ENCODE data around the gene GPBP1.
A peak's percentile ranks its signal among the peaks of the same experiment; 100 is the strongest.
"Not testable (repeated sequence)": the region's sequence is repeated elsewhere in the genome, so short reads cannot be mapped to it uniquely, and the experiment has no call there.

Gene GPBP1

DNA sequence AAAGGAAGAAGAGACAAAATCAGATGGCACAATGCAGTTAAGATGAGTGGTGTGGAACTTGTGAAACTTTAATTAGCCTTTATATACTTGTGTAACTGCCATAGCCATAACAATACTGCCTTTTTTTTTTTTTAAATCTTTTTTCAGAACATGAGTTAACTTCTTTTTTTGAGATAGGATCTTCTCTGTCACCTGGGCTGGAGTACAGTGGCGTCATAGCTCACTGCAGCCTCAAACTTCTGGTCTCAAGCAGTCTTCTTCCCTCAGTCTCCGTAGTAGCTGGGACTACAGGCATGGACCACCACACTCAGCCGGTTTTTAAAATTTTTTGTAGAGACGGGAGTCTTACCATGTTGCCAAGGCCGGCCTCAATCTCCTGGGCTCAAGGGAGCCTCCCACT is 37.2 kb downstream of the GPBP1 start:
- DNase-seq: no peak

DNA sequence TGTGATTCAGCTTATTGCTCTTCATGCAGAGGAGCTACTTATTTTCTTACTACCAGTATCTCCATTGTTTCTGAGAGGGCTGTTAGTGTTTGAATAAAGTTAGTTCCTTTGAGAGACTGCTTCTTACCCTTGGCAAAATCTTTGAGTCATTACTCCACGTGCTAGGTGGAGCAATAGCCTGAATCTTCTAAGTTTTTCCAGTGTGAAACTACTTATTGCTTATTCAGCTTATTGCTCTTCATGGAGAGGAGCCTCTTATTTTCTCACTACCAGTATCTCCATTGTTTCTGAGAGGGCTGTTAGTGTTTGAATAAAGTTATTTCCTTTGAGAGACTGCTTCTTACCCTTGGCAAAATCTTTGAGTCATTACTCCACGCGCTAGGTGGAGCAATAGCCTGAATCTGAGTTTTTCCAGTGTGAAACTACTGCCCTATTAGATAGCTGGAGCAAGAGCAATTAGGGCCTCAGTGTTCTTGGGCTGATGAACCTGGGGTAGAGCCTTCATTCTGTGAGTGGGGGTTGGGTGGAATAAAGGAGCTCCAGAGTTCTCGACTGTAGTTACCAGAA is 41.9 kb downstream of the GPBP1 start:
- peak; percentile 32 for DNase-seq

DNA sequence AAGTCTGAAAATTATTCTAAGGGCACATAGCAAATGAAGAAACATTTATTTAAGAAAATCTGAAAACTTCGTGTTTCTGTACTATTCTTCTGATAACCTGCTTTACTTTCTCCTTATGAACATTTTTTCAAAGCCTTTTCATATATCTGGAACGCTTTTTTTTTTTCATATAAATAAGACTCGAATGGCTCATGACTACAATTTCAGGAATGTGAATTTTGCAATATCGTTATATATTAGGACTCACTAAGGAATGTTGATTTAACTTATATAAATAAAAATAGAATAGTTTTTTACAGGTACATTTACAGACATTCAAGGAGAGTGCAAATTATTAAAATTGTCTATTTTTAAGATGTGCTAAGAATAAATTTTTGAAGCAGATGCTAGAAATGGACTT is 42.9 kb downstream of the GPBP1 start:
- peak; percentile 80 for DNase-seq

DNA sequence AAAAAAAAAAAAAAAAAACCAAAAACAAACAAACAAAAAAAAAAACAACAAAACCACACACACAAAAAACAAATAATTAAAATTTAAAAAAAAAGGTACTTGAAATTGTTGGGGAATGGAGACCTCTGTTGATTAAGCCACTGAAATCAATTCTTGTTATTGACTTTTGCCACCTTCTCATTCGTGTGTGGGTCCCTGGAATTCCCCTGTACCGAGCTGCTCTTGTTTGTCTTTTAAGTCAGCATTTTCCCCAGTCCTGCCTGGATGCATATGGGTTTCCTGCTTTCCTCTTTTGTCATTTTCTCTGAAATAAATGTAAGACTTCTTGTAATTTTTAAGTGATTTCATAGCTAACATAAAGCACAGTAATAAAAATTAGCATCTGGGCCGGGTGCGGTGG is 45.5 kb downstream of the GPBP1 start:
- no peak for DNase-seq

DNA sequence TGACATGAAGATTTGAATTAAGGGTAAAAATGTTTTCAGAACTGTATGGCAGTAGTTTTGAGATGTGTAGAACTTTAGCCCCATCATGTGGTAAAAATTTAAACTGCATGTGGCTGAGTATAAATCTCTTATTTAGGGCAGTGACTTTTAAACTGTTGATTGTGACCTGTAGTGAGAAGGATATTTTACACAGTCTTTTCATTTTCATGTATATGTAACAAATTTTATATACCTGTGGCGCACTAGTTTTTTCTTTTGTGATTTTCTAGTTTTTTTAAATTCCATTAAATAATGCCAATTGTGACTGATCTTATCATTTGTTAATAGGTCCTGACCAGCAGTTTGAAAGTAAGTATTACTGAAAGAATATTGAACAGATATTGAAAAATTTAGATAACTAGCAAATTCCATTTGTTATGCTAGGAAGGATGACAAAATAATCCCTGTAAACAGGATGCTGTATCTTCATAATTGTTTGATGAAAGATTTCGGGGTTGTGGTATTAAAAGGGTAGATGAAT is 47.2 kb downstream of the GPBP1 start:
- peak; percentile 70 for DNase-seq

DNA sequence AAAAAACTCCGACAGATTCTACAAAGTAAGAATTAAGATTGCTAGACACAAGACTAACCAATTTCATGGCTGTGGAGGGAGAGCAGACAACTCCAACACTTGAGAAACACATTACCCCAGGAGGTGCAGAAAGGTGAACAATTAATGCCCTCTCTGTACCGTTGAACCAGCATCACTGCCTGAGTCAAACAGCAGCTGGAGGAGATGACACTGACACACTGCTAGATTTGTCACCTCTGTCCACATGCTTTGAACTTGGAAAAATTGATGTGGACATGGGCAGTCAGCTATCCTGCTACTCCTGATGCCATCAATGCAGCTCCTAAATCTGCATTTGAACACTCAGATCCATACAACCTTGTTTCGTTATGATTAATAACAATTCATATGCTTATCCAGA is 51.7 kb downstream of the GPBP1 start:
- no peak for DNase-seq

DNA sequence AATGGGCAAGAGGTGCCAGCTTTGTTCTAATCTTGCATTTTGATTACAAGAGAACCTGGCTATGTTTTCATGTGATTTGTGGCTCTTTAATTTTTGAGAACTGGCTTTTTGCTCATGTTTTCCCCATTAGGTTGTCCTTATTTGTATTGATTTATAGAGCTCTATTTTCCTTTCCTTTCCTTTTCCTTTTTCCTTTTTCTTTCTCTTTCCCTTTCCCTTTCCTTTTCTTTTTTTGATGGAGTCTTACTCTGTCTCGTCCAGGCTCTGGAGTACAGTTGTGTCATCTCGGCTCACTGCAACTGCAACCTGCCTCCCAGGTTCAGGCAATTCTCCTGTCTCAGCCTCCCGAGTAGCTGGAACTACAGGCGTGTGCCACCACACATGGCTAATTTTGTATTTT is 55.5 kb downstream of the GPBP1 start:
- DNase-seq: no peak

DNA sequence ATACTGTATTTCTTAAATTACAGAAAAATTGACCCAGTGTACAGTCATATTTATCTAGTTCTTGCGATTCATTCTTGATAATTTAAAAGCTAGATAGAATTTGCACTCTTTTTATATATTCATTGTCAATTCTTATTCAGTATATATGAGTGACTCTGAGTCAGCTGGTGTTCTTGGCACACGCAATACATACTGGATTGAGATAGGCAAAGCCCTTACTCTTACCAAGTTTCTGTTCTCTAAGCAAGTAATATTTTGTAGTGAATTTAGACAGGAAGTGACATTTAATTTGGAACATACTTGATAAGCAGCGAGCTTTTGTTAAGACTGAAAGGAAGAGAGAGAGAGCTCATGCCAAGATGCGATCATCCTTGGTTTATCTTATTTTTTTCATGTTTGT is 57.7 kb downstream of the GPBP1 start:
- no peak for DNase-seq

DNA sequence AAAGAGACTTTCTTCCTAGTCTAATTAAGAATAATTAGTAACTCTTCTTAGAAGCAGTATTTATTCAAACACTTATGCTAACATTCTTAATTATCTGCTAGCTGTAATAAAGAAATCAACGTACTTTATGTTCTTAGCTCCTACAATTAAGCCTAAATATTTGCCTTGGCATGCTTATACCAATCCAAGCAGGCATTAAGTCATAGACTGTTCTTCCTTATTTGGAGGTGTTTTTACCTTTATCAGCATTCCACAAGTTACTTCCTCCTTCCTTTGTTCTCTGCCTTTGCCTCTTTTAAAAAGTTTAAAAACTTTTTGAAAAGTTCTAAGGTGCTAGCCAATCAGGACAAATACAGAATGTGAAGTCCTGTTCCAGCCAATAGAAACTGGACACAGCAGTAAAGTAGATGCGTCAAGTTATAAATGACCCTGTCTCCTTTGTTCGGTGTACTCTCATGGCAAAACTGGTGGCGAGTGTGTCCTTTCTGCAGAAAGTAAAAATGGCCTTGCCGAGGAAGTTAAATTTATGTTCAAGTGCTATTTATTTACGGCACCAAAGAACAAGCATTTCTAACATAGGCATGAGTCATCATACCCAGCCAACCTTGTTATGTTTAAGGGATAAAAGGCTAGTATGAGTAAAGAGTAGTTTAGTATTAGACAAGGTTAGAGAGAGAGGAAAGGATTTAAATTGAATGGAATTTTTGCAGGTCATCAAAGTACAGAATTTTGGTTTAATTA is 58.6 kb downstream of the GPBP1 start:
- no peak for DNase-seq

DNA sequence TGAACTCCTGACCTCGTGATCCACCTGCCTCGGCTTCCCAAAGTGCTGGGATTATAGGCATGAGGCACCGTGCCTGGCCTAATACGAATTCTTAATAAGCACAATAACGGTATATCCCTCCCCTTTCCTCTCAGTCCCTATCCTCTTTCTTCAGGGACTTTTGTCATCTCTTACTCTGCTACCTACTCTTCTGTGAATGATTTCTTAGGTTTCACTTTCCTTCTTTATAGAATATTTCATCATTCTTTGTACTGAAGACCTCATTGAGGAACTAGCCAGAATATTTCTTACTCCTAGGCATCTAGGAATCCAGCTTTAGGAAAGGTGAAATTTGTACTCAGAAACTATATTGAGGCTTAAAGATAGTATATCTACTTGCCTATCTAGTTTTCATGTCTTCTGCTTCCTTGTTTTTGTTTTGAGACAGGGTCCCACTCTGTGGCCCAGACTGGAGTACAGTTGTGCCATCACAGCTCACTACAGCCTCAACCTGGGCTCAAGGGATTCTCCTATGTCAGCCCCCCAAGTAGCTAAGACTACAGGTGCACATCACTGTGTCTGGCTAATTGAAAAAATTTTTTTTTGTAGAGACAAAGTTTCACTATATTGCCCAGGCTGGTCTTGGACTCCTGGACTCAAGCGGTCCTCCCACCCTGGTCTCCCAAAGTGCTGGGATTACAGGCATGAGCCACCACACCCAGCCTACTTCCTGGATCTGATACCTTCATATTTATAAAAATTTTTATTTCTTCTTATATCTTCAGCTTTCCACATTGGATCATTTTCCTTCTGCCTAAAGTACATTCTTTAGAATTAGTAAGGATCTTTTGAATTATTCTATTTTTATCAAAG is 69.7 kb downstream of the GPBP1 start:
- no peak for DNase-seq

DNA sequence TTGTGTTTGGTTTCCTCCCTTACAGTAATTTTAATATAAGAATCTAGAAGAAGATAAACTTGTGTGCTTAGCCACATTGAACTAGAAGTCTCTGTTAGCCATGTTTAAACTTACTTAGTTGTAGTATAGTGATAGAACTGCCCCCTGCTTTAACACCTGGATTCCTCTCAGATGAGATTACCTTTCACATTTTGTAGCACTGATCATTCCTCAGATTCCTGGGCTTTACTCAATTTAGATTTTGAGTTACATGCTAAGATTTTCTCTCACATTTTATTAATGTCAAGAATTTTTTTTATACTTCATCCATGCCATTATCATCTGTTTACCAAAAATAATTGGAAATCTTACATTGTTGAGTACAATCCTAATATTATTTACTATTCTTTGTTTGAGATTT is 70.5 kb downstream of the GPBP1 start:
- DNase-seq: no peak

DNA sequence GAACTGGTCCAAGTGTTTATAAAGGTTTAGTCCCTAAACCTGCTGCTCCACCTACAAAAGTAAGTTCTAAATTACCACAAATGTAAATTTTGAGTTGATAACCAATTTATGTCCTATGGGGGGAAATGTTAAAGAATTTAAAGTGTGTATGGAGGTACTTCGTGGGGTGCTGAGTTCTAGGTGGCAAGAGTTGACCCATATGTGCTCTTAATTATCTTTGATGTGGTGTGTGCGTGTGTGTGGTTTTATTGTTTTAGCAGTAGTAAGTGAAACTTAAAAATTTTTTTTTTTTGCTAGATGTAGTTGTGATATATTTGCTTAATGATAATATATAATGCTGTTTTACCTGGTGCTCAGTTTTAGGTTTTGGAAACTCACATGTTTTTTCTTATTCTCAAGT is 72.6 kb downstream of the GPBP1 start:
- no peak for DNase-seq

DNA sequence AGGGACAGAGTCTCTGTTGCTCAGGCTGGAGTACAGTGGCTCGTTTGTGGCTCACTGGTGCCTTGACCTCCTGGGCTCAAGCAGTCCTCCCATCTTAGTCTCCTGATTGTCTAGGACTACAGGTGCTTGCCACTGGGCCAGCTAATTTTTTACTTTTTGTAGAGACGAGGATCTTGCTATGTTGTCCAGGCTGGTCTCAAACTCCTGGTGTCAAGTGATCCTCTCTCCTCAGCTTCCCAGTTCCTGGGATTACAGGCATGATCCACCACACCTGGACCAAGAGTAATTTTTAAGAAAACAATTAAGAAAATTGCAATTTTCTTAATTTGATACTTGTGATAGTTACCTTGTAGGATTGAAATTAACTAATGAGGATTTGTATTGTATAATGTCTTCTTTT is 73.9 kb downstream of the GPBP1 start:
- DNase-seq: no peak

DNA sequence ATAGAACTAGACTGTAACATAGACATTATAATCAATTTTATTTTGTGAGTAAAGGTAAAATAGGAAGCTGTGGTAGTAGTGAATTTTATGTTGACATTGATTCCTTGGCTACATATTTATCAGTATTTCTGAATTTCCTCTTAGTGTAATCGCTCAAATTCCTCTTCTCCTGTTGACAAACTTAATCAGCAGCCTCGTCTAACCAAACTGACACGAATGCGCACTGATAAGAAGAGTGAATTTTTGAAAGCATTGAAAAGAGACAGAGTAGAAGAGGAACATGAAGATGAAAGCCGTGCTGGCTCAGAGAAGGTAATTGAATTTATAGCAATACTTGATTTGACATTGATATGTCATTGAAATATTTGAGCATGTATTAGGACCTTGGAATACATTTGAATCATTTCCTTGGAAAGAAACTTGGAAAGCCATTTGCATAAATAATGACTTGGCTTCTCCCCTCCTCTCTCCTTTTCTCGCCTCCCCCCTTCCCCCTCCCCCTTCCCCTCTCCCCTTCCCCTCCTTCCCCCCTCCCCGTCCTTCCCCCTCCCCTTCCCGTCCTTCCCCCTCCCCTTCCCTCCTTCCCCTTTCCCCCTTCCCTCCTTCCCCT is 75.5 kb downstream of the GPBP1 start:
- no peak for DNase-seq

DNA sequence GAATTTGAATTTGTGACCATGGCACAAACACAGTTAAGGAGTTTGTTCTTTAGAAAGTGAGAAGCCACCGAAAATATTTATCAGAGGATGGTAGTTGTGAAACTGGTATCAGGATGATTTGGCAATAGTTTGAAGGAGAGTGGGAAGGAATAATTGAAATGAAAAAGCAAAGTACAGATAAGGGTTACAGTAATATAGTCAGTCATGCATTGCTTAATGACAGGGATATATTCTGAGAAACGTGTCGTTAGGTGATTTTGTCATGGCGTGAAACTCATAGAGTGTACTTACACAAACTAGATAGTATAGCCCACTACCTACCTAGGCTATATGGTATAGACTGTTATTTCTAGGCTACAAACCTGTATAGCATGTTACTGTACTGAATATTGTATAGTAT is 84.2 kb downstream of the GPBP1 start:
- no peak for DNase-seq

DNA sequence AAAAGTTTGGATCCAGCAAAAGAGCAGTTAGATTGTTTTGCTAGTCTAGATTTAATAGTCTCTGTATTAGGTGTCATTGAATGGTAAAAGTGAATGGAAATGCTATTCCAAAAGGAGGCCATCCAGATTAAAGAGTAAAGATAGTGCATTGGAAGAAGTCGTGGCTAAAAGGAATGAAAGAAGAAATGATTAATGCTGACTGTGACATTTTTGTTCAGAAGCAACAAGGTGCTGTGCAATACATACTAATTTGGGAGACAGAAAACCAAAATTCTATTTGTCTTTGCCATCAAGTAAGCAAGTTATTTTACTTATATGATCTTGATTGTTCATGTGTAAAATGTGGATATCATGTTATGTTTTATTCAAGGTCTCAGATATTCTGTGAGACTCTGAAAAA is 85.1 kb downstream of the GPBP1 start:
- no peak for DNase-seq

DNA sequence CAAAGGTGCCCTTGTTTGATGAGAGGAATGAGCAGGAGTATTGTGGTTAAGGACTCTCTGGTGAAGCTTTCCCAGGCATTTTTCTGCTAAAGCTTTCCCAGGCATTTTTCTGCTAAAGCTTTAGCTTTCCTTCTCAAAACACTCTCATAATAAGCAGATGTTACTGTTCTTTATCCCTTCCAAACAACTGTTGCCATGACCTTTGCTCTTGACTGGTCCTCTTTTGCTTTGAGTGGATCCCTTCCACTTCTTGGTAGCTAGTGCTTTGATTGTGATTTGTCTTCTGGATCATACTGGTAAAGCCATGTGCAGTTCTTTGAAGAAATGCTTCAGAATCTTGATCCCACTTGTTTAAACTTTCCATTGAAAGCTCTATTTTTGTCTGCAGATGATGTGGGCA is 85.8 kb downstream of the GPBP1 start:
- no peak for DNase-seq

DNA sequence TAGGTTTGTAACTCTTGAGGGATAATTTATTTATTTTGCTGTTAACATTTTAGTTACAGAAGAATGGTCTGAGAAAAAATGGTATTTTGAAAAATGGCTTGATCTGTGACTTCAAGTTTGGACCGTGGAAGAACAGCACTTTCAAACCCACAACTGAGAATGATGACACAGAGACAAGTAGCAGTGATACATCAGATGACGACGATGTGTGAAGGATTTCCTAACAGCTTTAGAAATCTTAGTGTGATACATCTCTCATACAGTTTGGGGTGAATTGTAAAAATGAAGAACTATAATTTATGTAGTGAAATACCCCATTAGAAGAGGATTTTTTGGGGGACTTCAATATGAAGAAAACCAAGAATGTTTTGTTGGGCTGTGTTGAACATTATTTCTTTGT is 88.7 kb downstream of the GPBP1 start:
- DNase-seq: no peak

DNA sequence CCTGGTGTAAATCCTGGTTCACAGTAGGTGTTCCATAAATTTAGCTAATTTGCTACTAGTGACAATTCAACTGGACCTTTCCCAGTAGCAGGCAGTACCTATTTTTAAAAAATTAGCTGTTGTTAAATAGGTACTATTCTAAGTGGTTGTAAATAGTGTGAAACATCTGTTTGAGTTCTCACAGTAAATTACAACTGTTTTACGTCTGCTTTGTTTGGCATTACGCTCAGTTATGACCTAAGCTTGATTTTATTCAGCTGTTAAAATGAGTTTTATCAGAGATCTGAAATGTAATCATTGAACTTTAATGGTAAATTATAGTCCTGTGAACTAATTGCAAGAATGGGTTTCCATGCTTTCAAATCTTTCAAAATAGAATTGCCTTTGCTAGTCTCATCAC is 93.9 kb downstream of the GPBP1 start:
- no peak for DNase-seq

DNA sequence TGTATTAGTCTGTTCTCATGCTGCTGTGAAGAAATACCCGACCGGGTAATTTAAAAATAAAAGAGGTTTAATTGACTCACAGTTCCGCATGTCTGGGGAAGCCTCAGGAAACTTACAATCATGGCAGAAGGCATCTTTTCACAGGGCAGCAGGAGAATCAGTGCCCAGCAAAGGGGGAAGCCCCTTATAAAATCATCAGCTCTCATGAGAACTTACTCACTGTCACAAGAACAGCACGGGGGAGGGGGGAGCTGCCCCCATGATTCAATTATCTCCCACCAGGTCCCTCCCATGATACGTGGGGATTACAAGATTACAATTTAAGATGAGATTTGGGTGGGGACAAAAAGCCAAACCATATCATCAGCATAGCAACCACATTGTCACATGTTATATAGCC is 102.5 kb downstream of the GPBP1 start:
- DNase-seq: no peak

DNA sequence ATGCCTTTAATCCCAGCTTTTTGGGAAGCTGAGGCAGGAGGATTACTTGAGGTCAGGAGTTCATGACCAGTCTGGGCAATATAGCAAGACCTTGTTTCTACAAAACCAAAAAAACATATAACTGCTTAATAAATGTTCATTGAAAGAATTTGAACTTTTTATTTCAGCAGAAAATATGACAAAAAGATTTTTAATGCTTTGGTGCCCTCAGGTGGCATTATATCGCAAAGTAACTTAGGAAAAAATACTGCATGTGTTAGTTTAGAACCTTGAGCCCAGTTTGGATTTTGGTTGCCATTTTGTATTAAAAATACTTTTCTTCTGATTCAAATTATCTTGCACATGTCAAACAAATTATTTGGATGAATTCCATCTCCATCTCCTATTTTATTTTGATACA is 103.2 kb downstream of the GPBP1 start:
- peak; percentile 41 for DNase-seq

DNA sequence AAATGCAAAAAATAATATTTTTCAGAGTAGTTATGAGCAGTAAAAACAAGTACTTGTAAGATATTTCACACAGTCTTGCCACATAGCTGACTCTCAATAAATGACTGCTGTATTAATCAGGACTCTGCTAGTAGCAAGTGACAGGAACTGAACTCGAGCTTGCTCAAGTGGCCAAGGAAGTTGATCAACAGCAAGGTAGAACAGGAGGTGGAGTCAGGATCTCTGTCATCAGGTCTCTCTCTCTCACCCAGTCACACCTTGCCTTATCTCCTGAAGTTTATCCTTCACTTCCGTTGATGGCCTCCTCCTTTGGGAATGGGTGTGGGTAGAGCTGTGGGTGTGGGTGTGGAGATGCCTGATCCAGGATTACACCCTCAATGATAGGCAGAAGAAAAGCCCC is 107.0 kb downstream of the GPBP1 start:
- DNase-seq: no peak

DNA sequence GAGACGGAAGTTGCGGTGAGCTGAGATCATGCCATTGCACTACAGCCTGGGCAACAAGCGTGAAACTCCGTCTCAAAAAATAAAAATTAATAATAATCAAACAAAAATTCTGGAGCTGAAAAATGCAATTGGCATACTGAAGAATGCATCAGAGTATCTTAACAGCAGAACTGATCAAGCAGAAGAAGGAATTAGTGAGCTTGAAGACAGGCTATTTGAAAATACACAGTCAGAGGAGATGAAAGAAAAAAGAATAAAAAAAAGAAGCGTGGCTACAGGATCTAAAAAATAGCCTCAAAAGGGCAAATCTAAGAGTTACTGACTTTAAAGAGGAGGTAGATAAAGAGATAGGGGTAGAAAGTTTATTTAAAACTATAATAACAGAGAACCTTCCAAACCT is 111.2 kb downstream of the GPBP1 start:
- not testable (repeated sequence) for DNase-seq

DNA sequence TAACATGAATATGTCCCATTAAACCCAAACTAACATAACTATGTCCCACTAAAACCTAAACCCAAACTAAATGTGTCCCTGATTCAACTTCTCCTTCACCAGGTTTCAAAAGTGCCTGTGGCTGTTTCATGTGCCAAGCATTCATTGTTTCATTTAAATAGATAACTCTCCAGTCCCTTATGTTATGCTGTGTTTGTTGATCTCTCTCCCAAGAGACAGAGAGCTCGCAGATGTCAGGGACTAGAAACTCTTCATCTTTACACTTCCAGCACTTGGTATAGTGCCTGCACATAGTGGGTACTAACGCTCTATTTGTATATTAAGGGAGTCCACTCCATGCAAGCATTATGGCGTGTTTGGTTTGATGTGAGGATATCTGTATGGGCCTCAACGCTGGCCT is 118.0 kb downstream of the GPBP1 start:
- DNase-seq: no peak

All from EL (cell line).